H9 (cell line): ENCODE measurements around the gene PAK2. TPM values are rescaled to one million over a fixed set of nuclear protein-coding genes. Genes with fewer than 3 reads are reported as not detected.
A peak's percentile ranks its signal among the peaks of the same experiment; 100 is the strongest.

Source experiments
- DNase-seq: peaks from one replicate; pipeline ENCODE4 v3.0.0-alpha.2; 2017
- H2AFZ ChIP-seq: one replicate; pipeline ENCODE4 v1.6.1; 2013; ENCODE audit warnings: mild to moderate bottlenecking, low read length, control low read depth, moderate library complexity
- H2AK5ac ChIP-seq: 2 replicates; pipeline ENCODE4 v1.6.1; 2013; ENCODE audit warnings: low read length, control low read depth, mixed read lengths; ENCODE audit not compliant: insufficient read length
- H2BK120ac ChIP-seq: one replicate; pipeline ENCODE4 v1.6.1; 2013; ENCODE audit warnings: low read depth, mild to moderate bottlenecking, low read length, control low read depth, inconsistent platforms; ENCODE audit not compliant: poor library complexity, severe bottlenecking
- H2BK12ac ChIP-seq: 2 replicates; pipeline ENCODE4 v1.6.1; 2013; ENCODE audit warnings: low read length, control low read depth, mixed read lengths, low read depth; ENCODE audit not compliant: insufficient read length
- H2BK15ac ChIP-seq: 2 replicates; pipeline ENCODE4 v1.6.1; 2013; ENCODE audit warnings: low read depth, low read length, control low read depth
- H2BK20ac ChIP-seq: one replicate; pipeline ENCODE4 v1.6.1; 2013; ENCODE audit warnings: low read depth, mild to moderate bottlenecking, low read length, control low read depth, inconsistent platforms; ENCODE audit not compliant: poor library complexity, severe bottlenecking
- H2BK5ac ChIP-seq: 2 replicates; pipeline ENCODE4 v1.6.1; 2013; ENCODE audit warnings: low read length, control low read depth, mixed read lengths; ENCODE audit not compliant: insufficient read length
- H3K14ac ChIP-seq: 2 replicates; pipeline ENCODE4 v1.6.1; 2013; ENCODE audit warnings: low read length, control low read depth; ENCODE audit not compliant: insufficient read depth
- H3K18ac ChIP-seq: 2 replicates; pipeline ENCODE4 v1.6.1; 2013; ENCODE audit warnings: low read depth, mild to moderate bottlenecking, mixed read lengths, low read length, control low read depth; ENCODE audit not compliant: insufficient read length
- H3K23ac ChIP-seq: 2 replicates; pipeline ENCODE4 v1.6.1; 2013; ENCODE audit warnings: low read length, control low read depth, mixed read lengths, low read depth; ENCODE audit not compliant: insufficient read length
- H3K23me2 ChIP-seq: 2 replicates; pipeline ENCODE4 v1.6.1; 2013; ENCODE audit warnings: low read depth, mild to moderate bottlenecking, mixed read lengths, low read length, control low read depth; ENCODE audit not compliant: insufficient read length, poor library complexity, severe bottlenecking
- H3K27ac ChIP-seq: 2 replicates; pipeline ENCODE4 v1.5.1; 2013; ENCODE audit warnings: low read length, control low read depth, mixed read lengths, low read depth; ENCODE audit not compliant: insufficient read length
- H3K27me3 ChIP-seq: 2 replicates; pipeline ENCODE4 v1.6.1; 2013; ENCODE audit warnings: low read length, control low read depth, inconsistent platforms; ENCODE audit not compliant: insufficient read depth
- H3K4ac ChIP-seq: 2 replicates; pipeline ENCODE4 v1.6.1; 2013; ENCODE audit warnings: low read depth, mild to moderate bottlenecking, control low read depth, inconsistent platforms, low read length, moderate library complexity
- H3K4me1 ChIP-seq: 2 replicates; pipeline ENCODE4 v1.6.1; 2013; ENCODE audit warnings: low read length, control low read depth, inconsistent platforms; ENCODE audit not compliant: insufficient read depth
- H3K4me2 ChIP-seq: 2 replicates; pipeline ENCODE4 v1.6.1; 2013; ENCODE audit warnings: low read length, control low read depth, mixed read lengths; ENCODE audit not compliant: insufficient read length, insufficient read depth
- H3K56ac ChIP-seq: 2 replicates; pipeline ENCODE4 v1.6.1; 2013; ENCODE audit warnings: low read depth, mild to moderate bottlenecking, mixed read lengths, low read length, control low read depth; ENCODE audit not compliant: insufficient read length
- H3K79me1 ChIP-seq: 2 replicates; pipeline ENCODE4 v1.6.1; 2013; ENCODE audit warnings: low read depth, mild to moderate bottlenecking, moderate library complexity, low read length, control low read depth, inconsistent platforms; ENCODE audit not compliant: insufficient read depth, poor library complexity, severe bottlenecking
- H3K79me2 ChIP-seq: 2 replicates; pipeline ENCODE4 v1.6.1; 2013; ENCODE audit warnings: low read length, control low read depth, inconsistent platforms; ENCODE audit not compliant: insufficient read depth
- H3K9ac ChIP-seq: 2 replicates; pipeline ENCODE4 v1.6.1; 2013; ENCODE audit warnings: low read length, control low read depth, mixed read lengths; ENCODE audit not compliant: insufficient read length; ENCODE audit errors: extremely low read depth
- H3K9me3 ChIP-seq: one replicate; pipeline ENCODE4 v1.6.1; 2013; ENCODE audit warnings: low read depth, low read length, inconsistent platforms; ENCODE audit not compliant: control insufficient read depth
- H3T11ph ChIP-seq: one replicate; pipeline ENCODE4 v1.6.1; 2013; ENCODE audit warnings: mild to moderate bottlenecking, low read length, control low read depth, inconsistent platforms
- H4K20me1 ChIP-seq: one replicate; pipeline ENCODE4 v1.6.1; 2013; ENCODE audit not compliant: control insufficient read depth, insufficient read length, insufficient read depth
- H4K5ac ChIP-seq: 2 replicates; pipeline ENCODE4 v1.6.1; 2013; ENCODE audit warnings: low read depth, mild to moderate bottlenecking, mixed read lengths, low read length, control low read depth; ENCODE audit not compliant: insufficient read length
- H4K8ac ChIP-seq: replicated peaks from 2 replicates; pipeline ENCODE4 v1.6.1; 2013; ENCODE audit warnings: low read length, control low read depth, mixed read lengths, low read depth; ENCODE audit not compliant: insufficient read length
- H4K91ac ChIP-seq: 2 replicates; pipeline ENCODE4 v1.6.1; 2013; ENCODE audit warnings: low read depth, mild to moderate bottlenecking, moderate library complexity, mixed read lengths, low read length, control low read depth; ENCODE audit not compliant: insufficient read length
- H3K27ac Mint-ChIP-seq, 3 experiments: 2 replicates in 2 of 3; 3 replicates in 1 of 3; pipeline ENCODE4 v1.8.0; 2020 to 2021; ENCODE audit warnings: mixed read lengths in 3 of 3, mild to moderate bottlenecking in 1 of 3, moderate library complexity in 1 of 3
- H3K27me3 Mint-ChIP-seq: 2 replicates; pipeline ENCODE4 v1.8.0; 2021; ENCODE audit warnings: low read depth, mild to moderate bottlenecking, moderate library complexity, mixed read lengths
- H3K36me3 Mint-ChIP-seq, 3 experiments: 2 replicates in 2 of 3; 3 replicates in 1 of 3; pipeline ENCODE4 v1.8.0; 2020 to 2021; ENCODE audit warnings: low read depth in 3 of 3, mixed read lengths in 3 of 3; ENCODE audit not compliant: insufficient read depth in 1 of 3
- H3K4me1 Mint-ChIP-seq, 2 experiments: 2 replicates each; pipeline ENCODE4 v1.8.0; 2020; ENCODE audit warnings: mixed read lengths in 2 of 2
- H3K4me3 Mint-ChIP-seq, 2 experiments: 2 replicates in 1 of 2; 3 replicates in 1 of 2; pipeline ENCODE4 v1.8.0; 2020 to 2021; ENCODE audit warnings: mild to moderate bottlenecking in 2 of 2, mixed read lengths in 2 of 2, moderate library complexity in 1 of 2
- H3K9me3 Mint-ChIP-seq, 2 experiments: 2 replicates in 1 of 2; 3 replicates in 1 of 2; pipeline ENCODE4 v1.8.0; 2020; ENCODE audit warnings: mild to moderate bottlenecking in 2 of 2, mixed read lengths in 2 of 2, moderate library complexity in 1 of 2
- WGBS: extraction: QIAGEN DNeasy Blood & Tissue Kit; methylation state at CpG from one replicate; pipeline ENCODE4 v1.1.7; 2013; ENCODE audit warnings: missing lambda C conversion rate, low lambda C conversion rate, mixed read lengths; ENCODE audit not compliant: insufficient read length; ENCODE audit errors: extremely low coverage; 5-methylcytosine and 5-hydroxymethylcytosine counted together
- total RNA-seq: library from RNA; stranded (reverse); gene quantifications from 2 replicates; pipeline ENCODE4 v1.2.1, GENCODE V29; 2021
- TF ChIP-seq, protein P1 (sequence below): fragments of 200-600 bp; sonication (generic); conservative IDR thresholded peaks from 3 replicates; pipeline ENCODE4 v1.8.0; 2021; ENCODE audit warnings: antibody characterized with exemption, mild to moderate bottlenecking

The PAK2 gene
- total RNA-seq, 1 experiment from 2014 or later = 65.7 TPM

DNA sequence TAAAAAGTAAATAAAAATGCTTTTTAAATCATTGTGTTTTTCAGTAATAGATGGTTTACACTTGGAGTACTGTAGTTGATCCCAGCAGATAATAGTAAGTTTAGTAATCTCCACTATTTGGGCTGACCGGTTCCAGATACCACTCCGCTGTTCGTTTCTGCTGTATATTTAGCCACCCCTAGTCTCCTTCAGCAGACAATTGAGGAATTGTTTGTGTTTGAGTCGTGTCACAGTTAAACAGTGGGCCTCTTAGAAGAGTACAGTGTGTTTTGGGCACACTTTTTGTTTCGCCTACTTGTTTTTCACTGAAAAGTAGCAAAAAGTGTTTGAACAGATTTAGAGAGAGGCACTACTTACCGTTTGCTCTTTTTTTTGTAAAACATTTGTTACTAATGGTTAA lies 33.2 kb downstream of the PAK2 start:
- H3K23ac ChIP-seq = no peak overlapping the region
- H3K4me2 ChIP-seq = no peak overlapping the region
- no peak overlapping the region for H2BK12ac ChIP-seq
- H3K23me2 ChIP-seq = no peaks in the 10 kb centered on the region
- H3K27ac ChIP-seq = no peak overlapping the region
- no peak overlapping the region for H4K91ac ChIP-seq
- no CpG with 5 or more reads among the region's 6 CpGs for WGBS
- H2AK5ac ChIP-seq = no peak overlapping the region
- H3K79me2 ChIP-seq = peaks cover 42% of the 10 kb centered on the region; the same call in 1 of the 2 replicates
- H2AFZ ChIP-seq = no peak overlapping the region
- Mint-ChIP-seq H3K36me3 (peaks cover 17 to 21% (median 17%) of the 10 kb centered on the region in 3 experiments), H3K27ac (0 out of 7 replicates have a peak overlapping the region, but pooled peaks of 1 of the 3 experiments have one; percentile 31), H3K4me1 (peaks cover 19 to 26% of the 10 kb centered on the region in 2 experiments), H3K9me3 (peaks cover 0 to 2% of the 10 kb centered on the region in 2 experiments; a peak in 1 of 5 replicates), H3K27me3 (peaks cover 1% of the 10 kb centered on the region; the same call in 1 of the 2 replicates), H3K4me3 (no peak overlapping the region)
- H4K8ac ChIP-seq = no peak overlapping the region
- no peak overlapping the region for H3K18ac ChIP-seq
- H2BK5ac ChIP-seq = no peak overlapping the region
- no peaks in the 10 kb centered on the region for H3K9me3 ChIP-seq
- TF ChIP-seq, protein P1, sequence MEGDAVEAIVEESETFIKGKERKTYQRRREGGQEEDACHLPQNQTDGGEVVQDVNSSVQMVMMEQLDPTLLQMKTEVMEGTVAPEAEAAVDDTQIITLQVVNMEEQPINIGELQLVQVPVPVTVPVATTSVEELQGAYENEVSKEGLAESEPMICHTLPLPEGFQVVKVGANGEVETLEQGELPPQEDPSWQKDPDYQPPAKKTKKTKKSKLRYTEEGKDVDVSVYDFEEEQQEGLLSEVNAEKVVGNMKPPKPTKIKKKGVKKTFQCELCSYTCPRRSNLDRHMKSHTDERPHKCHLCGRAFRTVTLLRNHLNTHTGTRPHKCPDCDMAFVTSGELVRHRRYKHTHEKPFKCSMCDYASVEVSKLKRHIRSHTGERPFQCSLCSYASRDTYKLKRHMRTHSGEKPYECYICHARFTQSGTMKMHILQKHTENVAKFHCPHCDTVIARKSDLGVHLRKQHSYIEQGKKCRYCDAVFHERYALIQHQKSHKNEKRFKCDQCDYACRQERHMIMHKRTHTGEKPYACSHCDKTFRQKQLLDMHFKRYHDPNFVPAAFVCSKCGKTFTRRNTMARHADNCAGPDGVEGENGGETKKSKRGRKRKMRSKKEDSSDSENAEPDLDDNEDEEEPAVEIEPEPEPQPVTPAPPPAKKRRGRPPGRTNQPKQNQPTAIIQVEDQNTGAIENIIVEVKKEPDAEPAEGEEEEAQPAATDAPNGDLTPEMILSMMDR = no peak
- H4K5ac ChIP-seq = no peak overlapping the region
- H3K56ac ChIP-seq = no peak overlapping the region
- H3K4ac ChIP-seq = no peak overlapping the region
- no peak overlapping the region for H3K14ac ChIP-seq
- peaks cover 3% of the 10 kb centered on the region for H3K79me1 ChIP-seq
- H2BK20ac ChIP-seq = no peak overlapping the region
- H3K9ac ChIP-seq = no peak overlapping the region
- no peak overlapping the region for H2BK120ac ChIP-seq
- H3K4me1 ChIP-seq = peaks cover 4% of the 10 kb centered on the region; the same call in 1 of the 2 replicates
- H3T11ph ChIP-seq = no peak overlapping the region
- H2BK15ac ChIP-seq = no peak overlapping the region
- H4K20me1 ChIP-seq = no peaks in the 10 kb centered on the region
- DNase-seq = no peak
- no peaks in the 10 kb centered on the region for H3K27me3 ChIP-seq
